Measurements from ENCODE around the gene TNNC1.

The TNNC1 gene

DNA sequence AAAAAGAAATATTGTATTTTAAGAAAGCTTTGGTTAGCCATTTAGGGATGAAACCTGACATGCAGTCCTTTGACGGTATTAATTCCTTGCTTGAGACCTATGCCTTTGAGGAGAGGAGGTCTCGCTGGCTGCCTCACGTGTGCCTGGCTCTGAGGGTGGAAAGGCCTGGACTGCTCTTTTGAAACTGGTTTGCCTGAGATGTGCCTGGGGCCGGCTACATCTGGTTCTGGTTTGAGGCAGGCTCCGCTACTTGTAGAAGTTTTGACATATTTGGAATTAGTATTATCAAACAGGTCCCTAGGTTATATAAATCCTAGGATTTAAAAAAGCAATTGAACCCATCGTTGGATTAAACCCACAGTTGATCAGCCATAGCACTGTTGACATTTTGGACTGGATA is 8.0 kb upstream of the TNNC1 start:
- in situ Hi-C loops (cut with HindIII; ENCODE audit: low sequenced_read_pairs) = no loop called here

DNA sequence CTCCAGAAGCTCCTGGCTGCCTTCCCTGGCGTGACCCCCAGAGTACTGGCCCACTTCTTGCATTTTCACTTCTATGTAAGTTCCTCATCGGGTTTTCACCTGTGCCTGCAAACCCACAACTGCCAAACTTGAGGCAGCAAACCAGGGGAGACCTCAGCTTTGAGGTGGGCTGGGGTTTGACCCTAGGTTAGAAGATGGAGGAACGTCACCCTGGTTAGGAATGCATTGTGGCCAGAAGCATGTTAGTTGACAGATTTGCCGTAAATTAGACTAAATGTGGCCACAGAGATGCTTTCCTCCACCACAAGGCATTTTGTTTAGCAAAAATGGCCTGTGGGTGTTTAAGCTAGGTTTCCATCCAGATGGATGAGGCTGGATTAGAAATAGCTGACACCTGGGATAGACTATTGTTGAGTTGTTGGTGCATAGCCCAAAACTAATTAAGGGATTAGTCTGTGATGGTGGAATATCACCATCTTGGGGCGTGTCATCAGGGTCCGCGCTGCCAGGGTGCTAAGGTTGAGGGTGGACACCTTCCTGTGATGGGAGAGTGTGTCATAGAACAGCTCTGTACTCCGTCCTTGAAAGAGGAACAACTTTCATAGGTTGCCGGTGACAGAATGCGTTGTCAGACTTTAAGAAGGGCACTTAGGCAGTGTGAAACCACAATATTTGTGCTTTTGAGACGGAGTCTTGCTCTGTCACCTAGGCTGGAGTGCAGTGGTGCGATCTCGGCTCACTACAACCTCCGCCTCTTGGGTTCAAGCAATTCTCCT is 5.1 kb upstream of the TNNC1 start:
- in situ Hi-C loops (cut with HindIII; ENCODE audit: low sequenced_read_pairs) = no loop called here

DNA sequence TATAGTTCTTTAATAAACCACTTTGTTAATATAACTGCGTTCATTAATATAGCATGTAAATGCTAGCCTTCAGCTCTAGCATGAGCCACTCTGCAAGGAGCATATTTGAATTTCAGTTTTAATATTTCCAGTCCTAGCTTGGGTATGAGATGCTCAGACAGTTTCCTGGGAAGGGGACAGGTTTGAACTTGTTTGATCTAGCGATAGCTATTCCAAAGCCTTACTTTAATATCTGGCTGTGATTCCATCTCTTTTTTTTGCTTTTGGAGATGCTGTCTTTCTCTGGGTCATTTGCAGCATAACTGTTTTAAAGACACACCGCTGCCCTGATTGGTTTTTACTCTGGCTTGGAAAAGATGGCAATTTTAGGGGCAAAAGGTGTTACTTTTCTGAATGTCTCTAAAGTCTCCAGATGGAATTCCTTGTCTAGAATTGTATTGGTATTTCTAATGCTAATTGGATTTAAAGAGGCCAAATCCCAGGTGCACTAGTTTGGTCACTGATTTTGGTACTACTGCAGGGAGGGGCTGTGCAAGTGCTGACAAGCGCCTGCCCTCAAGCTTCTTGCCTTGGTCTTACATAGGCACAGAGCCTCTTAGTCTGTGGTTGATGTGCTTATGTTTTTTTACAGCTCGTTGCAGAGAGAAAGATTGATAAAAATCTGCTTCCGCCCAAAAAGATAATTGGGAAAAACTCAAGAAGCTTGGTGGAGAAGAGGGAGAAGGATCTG is 4.4 kb upstream of the TNNC1 start:
- in situ Hi-C loops (cut with HindIII; ENCODE audit: low sequenced_read_pairs) = no loop called here

DNA sequence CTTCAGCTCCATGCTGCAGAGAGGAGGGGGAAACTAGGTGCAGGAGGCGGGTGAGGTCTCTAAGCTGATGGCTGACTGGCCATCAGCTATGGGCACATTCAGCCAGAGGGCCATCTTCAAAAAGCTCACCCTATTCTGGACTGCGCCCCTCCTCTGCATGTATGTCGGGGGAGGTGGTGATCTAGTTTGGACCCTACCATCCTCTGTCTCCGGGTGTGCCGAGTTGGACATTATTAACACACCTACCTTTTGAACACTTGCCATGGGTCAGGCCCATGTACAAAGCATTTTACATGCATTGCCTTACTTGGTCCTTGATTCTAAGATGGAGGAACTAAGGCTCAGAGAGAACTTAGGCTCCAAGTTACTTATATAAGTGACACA is 3.0 kb upstream of the TNNC1 start:
- in situ Hi-C loops (cut with HindIII; ENCODE audit: low sequenced_read_pairs) = no loop called here

DNA sequence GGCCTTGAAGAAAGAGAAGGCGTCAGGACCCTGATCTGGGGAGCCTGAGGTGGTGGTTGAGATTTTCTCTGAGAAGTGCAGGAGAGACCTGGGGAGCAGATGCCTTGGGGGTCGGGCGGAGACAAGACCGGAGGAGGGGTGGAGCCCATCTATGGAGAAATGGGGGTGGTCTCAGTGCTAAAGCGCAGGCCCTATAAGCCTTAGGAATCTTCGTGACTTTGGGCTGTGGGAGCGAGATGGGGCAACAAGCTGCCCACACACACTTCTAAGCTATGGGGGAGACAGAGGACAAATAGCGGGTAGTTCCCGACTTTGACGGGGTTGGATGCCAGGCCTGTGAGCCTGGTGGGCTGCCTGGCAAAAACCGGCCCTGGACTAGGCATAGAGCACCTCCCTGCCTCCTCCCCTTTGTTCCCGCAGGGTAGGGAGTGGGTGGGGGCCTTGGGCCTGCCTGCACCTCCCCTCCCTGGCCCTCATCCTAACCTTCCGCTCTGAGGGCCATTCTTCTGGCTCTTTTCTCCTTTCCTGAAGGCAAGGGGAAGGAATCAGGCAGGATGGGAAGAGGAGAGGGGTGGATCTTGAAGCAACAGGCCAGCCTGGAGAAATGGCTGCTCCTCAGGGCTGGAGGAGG is 2.4 kb upstream of the TNNC1 start:
- in situ Hi-C loops (cut with HindIII; ENCODE audit: low sequenced_read_pairs) = no loop called here

DNA sequence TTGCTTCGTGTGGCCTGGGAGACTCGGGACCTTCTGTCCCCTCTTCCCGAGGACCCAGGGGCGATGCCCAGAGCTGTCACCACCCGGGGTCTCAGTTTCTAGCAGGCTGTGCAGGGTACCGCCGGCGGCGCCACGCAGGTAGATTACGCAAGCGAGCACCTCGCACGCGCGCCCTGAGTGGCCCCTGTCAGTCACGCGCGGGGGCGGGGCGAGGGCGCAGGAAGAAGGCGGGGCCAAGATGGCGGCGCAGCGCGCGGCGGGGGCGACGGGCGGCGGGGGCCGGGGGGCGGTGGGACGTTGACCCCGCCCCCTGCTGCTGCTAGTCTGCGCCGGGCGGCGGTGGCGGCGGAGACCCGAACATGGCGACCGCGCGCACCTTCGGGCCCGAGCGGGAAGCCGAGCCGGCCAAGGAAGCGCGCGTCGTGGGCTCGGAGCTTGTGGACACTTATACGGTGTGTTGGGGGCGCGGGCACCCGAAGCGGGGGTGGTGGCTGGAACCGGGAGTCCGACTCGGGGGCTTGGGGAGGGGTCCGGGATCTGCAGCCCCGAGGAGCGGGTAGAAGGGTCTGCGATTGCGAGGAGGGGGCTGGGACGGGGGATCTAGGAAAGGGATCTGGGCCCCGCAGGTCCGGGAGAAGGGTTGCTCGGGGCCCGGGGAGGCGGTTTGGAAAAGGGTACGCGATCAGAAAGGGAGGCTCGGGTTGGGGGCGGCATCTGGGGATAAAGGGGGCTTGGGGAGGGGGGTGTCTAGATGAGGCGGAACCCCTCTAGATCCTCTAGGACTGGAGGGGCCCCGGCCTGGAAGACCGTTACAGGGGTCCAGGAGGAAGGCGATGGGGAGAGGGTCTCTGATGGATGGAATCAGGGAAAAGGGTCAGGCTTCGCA is 1.7 kb upstream of the TNNC1 start, which contains the start of gene NISCH:
Gene NISCH (plus strand): TSS at position 322 of the 886 bp plus-strand sequence. CDS start 38 bp downstream, at position 360.
- in situ Hi-C loops (cut with HindIII; ENCODE audit: low sequenced_read_pairs) = no loop called here

DNA sequence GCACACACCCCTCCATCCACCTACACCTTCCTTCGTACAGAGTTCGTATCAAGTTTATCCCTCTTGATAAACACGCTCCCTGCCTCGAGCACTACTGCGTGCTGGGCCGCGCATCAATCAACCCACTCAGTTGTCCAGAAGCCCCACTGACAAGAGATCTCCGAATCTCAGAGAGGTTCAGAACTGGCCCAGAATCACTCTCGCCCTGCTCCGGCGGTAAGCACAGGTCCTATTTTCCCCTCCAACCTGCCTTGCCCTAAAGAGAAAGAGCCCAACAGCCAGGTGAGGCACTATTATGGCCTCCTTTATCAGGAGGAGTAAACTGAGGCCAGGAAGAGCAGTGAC is 1.1 kb upstream of the TNNC1 start:
- in situ Hi-C loops (cut with HindIII; ENCODE audit: low sequenced_read_pairs) = no loop called here

DNA sequence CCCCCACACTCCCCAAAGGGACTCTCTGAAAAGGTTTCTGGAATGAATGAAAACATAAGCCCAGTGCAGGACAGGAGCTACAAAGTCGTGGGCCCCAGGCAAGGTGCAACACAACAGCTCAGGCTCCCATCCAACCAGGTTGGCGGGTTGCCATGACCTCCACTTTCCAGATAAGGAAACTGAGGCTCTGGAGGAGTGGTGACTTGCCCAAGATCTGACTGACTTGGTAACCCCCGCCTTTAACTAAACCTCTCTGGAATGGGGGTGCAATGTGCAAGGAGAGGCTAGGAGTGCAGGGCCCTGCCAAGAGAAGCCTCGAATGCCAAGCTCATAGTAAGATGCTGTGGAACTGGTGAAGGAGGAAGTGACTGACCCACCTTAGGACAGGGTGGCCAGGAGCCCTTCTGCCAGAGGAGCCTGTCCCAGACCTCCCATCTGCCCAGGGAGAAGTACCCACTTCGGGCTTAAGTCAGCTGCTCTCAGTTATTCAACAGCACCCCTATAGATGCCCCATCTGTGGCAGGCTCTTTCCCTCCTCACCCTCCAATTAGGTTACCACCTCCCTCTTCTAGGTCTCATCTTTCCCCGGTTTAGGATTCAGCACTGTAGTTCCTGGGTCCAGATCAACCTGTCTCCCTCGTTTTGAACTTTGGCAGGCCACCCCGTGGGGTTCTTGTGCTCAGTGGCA is 553 bp upstream of the TNNC1 start:
- in situ Hi-C loops (cut with HindIII; ENCODE audit: low sequenced_read_pairs) = no loop called here

DNA sequence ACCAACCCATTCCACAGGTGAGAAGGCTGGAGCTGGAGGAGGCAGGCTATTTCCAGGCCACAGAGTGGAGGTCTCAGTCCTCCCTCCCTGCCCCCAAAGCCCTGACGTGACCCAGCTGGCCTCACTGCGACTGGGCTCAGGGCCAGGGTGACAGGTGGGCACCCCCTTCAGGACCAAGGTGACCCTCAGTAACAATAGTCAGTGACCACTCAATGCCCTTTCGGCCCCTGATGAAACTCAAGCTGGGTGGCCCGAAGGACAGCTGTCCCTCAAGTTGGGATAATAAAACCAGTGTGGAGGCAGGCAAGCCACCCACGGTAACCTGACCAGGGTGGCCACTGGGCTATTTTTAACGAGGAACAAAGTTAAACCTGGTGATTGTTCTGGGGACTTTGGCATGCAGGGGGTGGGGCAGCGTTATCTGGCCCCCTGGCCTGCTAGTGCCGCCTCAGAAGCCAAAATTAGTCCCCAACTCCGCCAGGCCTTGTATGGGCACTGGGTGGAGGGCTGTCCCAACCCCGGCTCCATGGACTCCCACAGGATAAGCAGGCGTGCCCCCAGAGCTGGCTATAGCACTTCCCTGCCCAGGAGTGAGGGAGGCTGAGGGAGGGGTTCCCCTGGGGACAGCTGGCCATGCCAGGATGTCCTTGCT is 1.1 kb downstream of the TNNC1 start:
- in situ Hi-C loops (cut with HindIII; ENCODE audit: low sequenced_read_pairs) = no loop called here

DNA sequence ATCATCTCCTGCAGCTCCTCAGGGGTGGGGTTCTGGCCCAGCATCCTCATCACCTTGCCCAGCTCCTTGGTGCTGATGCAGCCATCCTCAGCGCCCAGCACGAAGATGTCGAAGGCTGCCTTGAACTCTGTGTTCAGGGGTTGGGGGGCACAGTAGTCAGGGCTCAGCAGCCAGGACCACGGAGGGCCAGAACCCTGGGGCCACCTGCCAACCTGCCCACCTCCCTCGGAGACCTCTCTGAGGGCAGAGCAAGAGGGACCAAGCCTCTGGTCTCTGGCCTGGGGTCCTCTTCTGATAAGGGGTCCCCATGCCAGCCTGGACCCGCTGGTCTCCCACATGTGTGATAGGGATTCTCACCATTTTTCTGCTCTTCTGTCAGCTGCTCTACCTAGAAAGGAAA is 1.7 kb downstream of the TNNC1 start:
- in situ Hi-C loops (cut with HindIII; ENCODE audit: low sequenced_read_pairs) = no loop called here

DNA sequence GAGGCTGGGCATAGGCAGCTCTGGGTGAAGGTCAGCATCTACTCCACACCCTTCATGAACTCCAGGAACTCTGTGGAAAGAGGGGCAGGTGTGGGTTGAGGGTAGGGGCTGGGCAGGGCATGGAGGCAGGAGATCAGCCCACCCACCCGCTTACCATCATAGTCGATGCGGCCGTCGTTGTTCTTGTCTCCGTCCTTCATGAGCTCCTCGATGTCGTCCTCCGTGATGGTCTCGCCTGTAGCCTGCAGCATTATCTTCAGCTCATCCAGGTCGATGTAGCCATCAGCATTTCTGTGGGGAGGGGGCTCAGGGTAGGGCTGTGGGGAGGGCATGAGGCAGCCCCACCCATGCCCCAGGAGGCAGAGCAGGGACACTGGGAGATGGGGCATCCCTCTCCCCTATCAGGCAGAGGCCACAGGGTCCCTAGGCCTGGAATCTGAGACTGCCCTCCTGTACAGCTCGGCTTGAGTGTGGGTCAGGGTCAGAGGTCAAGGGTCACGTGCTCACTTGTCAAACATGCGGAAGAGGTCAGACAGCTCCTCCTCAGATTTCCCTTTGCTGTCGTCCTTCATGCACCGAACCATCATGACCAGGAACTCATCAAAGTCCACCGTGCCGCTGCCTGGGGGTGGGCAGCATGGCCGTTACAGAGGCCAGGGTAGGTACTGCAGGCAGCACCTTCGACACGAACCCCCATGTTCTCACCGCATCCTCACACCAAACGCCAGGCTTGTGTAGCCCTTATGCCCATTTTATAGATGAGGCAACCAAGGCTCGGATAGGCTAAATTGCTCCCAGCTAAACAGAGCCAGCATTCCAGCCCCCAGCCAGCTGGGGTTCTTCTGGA is 2.4 kb downstream of the TNNC1 start:
- in situ Hi-C loops (cut with HindIII; ENCODE audit: low sequenced_read_pairs) = no loop called here

DNA sequence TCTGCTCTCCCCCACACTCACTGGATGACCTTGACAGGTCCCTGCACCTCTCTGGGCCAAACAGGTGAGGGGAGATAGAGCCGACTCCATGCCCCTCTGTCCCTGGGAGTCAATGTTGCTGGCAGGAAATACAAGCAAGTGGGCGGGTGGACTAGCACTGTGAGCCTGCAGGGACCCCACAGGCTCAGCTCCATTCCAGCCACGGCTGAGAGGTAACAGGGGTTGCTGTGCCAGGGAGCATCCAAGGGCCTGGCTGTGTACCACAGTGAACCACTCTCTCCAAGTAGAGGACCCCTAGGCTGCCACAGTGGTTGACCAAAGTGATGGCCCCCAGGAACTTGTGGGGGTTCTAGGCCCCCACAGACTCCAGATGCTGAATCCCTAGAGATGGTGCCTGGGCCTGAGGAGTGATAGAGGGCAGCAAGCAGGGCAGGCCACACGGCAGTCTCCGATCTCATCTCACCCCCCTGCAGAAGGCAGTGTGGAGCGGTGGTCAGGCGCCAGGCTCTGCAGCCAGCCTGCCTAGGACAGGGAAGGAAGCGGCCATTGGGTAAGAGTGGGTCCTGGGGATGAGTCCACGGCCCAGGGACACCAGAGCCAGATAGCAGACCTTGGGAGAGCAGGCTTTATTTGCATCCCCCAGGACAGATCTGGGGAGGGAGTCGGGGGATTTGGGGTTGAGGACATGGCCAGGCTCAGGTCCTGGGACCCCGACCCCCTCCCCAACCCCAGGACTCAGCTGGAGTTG is 3.2 kb downstream of the TNNC1 start:
- in situ Hi-C loops (cut with HindIII; ENCODE audit: low sequenced_read_pairs) = no loop called here

DNA sequence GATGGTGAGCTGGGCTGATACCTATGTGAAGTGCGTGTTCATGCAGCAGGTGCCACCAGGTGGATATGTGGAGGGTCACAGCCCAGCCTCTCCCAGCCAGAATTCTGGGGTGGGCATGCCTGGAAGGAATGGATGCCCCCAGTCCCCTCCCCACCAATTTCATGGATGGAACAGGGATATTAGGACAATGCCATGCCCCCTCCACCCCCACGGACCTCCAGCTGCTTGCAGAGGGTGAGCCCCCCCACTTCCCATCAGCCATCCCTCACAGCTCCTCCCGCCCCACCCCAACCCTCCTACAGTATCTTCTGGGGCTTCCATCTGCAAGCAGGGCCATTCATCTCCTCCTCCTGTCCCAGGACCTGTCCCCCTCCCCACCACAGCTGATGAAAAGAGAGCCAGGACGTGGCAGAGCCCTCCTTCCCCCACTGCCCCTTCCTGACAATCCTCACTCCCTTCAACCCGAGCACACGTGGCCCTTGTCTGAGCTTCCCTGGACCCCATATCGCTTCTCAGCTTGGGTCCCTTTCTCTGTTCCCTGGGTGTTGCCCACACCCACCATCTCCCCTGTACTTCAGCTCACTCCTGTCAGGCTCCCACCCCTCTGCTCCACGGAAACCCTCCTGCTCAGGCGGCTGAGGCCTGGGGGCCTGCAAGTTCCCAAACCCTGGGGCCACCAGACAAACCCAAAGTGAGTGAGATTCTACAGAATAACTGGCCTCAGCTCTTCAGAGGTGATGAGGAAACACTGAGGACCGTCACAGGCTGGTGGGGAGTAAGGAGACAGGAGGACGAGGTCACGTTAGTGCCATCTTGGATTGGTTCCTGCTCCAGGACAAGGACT is 6.1 kb downstream of the TNNC1 start:
- in situ Hi-C loops (cut with HindIII; ENCODE audit: low sequenced_read_pairs) = no loop called here

DNA sequence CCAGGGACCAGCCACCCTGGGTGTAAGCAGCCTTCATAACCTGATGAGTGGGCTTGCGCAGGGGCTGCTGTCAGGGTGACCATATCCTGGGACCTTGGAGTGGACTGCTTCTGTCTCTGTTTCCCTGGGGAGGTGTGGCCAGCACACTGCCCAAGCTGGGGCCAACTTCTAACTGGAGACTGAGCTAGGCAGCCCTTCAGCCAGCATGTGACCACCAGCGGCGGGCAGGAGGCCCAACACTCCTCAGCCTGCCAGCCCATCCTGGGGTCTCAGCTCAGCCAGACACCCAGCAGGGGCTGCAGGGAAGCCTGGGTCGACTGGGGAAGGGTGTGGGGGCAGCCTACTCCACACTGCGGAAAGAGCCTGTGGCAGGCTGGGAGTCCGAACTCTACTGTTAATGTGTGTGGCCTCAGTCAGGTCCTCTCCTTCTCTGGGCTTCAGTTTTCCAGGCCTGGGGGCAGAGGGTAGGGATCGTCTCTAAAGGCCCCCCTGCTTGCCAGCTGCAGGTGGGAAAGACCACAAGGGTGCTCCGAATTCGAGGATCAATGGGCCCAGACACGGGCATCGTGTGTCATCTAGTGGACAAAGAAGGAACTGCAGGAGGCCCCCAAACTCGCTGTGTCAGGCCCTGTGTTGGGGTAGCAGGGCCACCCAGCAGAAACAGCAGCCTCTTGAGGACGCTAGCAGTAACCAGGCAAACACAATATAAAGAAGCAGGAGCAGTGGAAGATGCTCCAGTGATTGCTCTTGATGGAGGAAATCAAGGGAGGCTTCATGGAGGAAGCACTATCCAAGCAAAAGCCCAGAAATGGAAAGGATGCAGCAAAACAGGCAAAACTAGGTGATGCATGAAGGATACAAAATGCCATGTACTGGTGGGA is 7.0 kb downstream of the TNNC1 start:
- in situ Hi-C loops (cut with HindIII; ENCODE audit: low sequenced_read_pairs) = no loop called here

DNA sequence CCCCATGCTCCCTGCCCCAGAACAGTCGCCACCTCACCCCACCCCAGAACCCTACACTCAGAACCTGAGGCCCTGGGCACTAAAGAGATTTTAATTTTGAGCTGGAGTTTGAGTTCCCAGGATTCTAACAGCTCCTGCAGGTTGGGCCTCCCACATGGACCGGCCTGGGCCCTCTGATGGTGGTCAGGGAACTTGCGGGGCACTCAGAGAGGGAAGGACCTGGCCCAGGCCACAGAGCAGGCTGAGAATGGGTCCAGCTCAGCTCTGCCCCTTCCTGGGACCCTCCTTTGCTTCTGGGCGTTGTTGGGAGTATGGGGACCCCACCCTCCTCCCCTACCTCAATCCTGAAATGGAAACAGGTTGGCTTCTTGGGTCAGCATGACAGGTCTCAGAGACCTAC is 7.8 kb downstream of the TNNC1 start:
- in situ Hi-C loops (cut with HindIII; ENCODE audit: low sequenced_read_pairs) = no loop called here

All from DLD1 (cell line).